Measurements from ENCODE around the gene SETBP1.

SETBP1 gene

DNA sequence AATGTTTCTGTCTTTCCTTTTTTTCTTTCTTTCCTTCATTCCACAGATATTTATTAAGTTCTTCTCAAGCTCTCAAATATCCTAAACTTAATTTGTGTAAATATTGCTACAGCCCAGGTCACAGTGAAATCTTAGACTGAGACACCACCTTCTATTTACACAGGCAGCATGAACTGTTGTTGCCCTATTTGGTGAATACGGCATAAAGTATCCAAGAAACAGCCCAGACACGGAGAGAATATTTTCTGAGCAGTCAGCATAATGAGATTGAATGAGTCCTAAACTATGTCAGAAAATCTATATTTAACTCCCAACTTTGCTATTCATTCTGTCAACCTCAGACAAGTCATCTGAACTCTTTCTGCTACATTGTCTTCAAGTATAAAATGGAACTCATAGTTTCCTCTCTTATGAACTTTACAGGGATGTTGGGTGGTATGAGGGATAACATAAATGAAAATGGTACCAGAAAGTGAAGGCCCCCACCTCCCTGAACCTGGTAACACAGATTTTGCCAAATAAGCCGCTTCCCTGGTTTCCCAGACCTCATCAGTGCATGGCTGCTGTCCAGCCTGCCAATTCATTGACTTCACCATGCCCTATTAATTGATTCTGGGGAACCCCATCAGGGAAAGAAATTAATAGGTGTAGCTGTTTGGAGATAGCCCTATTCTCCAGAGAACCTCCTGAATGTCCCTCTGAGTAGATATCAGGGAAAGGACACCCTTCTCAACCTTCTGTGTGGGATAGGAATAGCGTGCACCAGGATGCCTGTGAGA is 235.9 kb downstream of the SETBP1 start:
- DNase-seq: no peak

DNA sequence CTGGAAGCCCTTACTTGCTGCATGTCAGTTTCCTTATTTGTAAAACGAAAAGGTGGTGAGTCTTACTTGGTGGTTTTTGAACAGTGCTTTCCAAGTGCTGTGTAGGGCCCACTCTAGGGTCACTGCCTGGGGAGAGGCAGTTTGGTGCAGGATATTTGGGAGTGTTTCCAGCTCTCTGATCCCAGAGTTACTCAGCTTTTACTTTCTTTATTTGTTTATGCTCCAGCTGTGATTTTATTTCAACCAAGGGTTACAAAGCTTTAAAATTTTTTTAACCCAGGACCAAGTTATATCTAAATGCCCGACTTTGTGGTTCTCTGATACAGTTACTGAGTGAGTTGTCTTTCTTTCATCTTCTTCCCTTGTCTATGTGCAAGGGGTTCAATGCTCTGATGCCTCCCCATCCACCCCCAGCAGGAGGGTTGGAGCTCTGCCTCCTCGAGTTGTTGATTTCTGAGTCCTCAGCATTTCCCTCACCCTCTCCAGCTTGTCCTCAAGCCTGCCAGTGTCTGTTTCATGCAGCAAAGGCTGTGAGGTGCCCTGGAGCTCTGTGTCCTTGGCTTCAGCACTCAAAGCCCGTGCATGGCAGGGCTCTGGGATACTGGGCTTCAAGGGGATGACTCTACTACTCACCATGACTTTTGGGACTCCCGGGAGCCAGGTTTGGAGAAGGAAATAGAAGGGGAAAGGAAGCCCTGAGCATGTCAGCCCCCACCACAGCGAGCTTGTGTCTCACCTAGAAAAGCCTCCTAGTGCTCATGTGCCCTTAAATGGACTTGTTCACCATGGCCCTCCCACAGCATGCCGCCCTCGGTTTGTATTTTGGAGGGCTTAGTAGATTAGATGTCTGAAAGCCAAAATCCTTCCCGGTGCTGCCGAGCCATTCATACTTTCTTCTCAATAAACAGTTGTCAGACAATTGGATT is 236.8 kb downstream of the SETBP1 start:
- no peak for DNase-seq

DNA sequence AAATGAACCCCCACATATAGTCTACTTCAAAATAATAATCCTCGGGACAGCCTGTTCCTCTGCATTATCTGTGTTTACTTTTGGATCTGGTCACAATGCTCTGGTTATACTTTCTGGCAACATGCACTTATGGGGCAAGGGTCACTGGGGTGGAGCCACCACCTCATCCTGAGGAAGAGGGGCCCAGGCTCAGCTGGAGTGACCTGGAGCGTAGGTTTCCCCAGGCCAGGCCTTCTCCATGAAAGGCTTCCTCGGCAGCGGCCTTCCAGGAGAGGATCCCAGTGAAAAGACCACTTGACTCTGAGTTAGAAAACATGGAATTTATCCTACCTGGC is 237.4 kb downstream of the SETBP1 start:
- DNase-seq: no peak

DNA sequence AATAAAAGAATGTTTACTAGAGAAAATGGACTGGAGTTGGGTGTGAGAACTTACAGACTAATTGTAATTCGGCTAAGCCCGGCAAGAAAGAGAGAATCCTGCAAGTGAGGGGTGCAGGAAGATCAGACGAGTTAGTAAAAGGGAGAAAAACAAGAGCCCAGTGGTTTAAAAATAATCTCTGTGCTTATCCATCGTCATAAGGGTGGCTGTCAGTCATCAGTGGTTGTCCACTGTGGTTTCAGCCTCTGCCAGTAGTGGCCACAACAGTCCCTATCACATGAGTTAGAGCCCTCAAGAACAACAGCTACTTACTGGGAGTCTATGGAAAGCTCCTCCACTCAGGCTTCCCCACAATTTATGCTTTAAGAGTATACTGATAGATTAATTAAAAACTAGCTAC is 239.8 kb downstream of the SETBP1 start:
- DNase-seq: no peak

DNA sequence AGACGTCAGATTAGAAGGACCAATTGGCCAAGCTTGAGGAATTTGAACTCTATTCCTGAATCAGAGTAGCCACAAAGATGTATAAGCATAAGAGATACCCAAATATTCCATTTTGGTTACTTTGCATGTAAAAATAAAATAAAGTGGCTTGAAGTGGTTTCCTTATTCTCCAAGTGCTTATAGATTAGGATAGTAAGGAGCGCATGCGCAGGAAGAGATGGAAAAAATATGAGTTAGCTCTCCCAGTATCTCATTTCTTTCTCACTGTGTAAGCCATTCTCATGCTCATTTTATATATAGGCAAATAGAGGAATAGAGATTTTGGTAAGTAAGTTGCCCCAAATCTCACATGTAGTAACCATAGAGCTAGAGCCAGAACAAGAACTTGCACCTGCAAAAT is 241.3 kb downstream of the SETBP1 start:
- DNase-seq: no peak

DNA sequence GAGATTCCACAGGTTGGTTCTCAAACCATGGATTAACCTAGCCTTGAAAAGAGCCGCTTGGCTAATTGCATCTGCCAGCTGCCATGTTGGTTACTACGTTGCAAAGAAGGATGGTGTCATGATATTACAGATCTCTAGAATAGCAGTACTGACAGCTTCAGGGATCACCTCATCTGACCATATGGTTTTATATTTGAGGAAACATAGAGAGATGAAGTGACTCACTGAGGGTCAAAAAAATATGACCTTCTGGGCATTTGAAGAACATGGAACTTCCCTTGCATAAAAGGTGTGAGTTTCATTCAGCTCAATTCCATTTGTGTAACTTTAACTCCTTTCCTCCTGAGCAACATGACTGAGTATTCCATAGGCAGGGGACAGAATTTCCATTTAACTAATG is 242.3 kb downstream of the SETBP1 start:
- DNase-seq: no peak

DNA sequence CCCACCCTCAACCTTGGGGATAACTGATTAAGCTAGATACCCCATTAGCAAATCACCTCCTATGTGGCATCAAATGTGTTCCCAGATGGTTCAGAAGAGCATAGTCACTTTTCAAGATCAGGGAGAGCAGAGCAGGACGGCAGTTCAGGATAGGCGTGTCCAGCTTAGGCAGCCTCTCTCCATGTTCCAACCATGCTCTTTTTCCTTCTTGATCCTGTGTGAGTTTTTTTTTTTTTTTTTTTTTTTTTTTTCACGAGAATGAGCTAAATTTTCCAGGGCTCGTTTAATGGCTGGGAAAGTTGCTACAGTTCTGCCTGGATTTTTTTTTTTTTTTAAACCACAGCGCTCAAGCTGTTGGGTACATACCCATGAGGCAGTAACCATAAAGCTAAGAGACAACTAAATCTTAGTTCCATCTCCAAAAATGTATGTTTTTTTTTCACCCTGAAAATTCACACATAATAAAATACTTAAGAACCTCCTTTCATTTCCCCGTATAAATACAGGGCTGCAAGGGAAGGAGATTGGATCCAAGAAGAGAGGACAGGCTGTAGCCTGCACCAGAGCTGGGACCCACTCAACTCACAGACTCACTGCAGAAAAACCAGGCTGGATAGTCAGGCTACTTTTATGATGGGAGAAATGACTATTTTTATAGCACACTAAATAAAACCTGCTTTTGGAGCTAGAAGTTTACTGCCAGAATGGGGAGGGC is 244.3 kb downstream of the SETBP1 start:
- no peak for DNase-seq

DNA sequence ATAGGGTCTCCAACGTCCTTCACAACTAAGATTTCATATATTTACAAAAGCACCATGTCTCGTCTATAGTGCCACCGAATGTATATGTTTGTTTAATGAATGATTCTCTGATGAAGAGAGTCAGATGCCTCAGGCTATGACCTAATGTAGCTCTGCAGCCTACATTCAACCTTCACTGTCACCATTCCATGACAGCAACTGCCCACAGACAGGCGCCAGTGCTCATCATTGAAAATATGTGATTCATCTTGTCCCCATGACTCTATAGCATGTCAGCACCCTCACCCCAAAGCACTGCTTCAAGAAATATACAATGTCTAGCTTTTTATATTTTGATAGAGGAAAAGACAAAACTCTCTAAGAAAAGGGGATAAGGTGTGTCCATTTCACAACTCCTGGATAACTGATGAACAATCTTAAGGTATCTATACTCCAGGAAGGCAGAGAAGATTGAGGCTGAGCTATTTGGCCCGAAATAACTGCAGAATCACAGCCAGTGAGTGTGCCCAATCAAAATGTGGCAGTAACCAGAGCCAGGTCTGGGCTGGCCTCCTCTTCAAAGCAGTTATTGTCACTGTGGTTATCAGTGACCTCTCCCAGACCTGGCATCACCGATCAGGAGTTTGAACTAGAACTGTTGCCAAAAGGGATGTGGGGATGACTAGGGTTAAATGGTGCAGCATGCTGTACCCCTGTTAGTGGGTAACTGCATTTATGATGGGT is 246.6 kb downstream of the SETBP1 start:
- no peak for DNase-seq

DNA sequence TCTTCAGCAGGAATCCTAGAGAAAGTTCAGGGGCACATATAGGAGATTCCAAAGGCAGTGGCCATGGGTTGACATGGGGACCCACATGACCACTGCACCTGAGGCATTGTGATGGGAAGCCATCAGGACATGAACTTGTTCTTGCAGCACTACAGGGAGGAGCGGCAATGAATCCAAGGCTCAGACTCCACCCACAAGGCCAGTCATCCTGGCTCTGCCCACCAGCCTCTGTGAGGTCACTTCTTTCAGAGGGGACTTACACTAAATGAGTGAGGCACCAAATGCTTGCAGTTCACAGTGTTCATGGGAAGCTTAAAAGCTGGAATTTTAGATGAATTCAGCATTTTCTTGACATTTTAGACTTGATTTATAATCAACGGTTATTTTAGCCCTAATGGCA is 254.2 kb downstream of the SETBP1 start:
- no peak for DNase-seq

DNA sequence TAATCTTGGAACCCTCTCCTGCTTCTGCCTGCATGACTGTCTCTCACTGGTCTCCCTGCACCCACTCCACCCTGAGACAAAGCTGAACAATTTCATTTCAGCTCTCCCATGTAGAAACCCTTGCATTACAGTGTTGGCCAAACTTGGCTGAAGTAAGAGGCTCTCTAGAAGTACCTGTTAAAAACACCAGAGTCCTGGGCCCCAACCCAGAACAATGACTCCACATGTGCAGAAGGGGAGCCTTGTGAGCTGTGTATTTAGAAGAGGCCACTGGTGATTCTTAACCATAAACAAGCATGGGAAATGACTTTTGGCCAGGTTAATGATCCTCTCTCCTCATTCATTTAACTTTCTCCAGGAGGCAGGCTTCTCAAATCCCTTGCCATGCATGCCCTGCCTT is 254.8 kb downstream of the SETBP1 start:
- no peak for DNase-seq

DNA sequence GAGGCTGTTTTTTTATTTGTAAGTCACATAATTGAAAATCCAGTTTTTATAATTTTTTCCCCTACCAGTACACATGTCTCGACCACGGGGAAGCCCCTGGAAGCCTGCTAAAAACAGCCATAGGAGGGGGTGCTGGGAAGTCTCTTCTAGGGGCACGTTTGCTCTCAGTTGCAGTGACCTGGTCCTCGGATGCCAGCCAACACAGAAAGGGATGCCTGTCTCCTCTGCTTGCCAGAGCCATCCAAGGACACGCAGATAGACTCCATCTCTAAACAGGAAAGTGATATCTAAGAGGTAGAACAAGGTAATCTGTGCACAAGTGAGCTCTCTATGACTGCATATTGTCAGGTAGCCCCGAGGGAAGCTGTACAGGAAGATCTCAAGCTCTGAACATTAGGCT is 255.8 kb downstream of the SETBP1 start:
- DNase-seq: no peak

DNA sequence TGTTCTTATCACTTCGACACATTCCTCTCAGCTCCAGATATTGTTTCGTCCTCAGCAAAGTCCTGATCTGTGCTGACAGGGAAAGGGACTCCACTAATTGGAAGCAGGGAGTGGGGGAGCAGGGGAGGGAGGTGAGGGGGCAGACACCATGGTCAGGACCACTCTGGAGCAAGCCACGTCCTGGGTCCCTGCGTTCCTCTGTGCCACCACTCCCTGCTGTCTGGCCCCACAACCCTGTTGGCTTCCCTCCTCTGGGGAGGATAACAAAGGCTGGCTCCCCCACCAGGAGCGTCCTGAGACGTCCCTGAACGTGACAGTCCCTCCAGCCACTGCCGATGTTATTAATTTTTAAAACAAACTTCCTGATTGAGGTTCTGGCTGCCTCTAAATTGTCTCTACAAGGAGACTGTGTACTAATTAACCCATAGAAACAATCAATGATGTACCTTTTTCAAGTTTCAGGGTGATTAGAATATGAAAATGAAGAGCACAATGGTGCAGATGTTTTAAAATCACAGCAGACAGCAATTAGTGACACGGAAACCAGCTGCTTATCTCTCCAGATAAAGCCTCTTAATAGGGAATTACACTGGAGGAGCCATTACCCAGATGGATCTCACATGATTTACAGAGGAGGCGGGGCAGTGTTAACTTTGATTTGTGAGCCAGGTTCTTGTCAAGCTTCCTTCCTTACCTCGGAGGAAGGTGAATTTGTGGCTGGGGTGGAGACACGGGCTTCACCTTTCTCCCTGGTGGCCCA is 257.5 kb downstream of the SETBP1 start:
- no peak for DNase-seq

DNA sequence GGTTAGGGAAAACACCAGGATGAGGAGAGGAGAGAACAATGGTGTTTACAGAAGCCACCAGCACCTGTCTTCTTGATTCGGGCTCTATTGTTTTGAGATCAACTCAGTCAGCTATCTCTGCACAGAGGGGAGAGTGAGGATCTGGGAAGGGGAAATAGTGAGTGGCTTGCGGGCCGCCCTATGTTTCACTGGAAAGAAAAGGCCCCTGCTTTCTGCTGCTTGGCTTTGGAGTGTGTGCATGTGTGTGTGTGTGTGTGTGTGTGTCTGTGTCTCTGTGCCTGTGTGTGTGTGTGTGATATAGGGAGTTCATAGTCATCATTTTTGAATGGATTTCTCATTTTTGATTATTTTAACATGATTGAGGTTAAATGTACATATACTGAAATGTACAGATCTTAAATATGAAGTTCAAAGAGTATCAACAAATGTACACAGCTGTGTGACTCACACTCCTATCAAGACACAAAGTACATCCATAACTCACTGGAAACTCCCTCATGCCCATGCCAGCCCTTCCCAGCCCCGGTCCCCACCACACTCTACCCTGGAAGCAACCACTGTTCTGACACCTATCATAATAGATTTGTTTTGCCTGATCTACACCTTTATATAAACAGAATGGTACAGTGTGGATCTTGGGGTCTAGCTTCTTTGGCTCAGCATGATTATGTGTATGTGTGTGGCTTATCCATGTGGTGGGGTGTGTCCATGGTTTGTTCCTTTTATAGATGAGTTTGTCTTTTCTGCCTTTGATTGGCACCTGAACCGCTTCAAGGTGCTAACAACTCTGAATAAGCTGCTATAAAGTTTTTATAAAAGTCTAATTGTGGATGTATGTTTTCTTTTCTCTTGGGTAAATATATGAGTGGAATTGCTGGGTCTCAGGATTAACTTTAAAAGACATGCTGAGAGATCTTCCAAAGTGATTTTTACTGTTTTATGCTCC is 258.3 kb downstream of the SETBP1 start:
- no peak for DNase-seq

DNA sequence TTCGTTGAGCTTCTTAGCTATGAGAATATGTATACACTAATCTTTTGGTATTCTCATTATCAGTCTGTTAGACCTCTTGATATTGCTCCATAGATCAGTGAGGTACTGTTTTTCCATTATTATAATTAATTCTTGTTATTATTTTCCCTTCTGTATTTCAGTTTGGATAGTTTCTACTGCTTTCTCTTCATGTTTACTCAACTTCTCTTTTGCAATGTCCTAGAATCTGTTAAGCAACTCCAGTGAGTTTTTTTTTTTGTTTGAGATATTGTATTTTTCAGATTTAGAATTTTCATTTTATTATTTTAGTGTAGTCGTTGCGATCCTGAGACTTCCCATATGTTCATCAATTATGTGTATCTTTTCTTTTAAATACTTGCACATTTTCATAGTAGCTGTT is 260.8 kb downstream of the SETBP1 start:
- no peak for DNase-seq

DNA sequence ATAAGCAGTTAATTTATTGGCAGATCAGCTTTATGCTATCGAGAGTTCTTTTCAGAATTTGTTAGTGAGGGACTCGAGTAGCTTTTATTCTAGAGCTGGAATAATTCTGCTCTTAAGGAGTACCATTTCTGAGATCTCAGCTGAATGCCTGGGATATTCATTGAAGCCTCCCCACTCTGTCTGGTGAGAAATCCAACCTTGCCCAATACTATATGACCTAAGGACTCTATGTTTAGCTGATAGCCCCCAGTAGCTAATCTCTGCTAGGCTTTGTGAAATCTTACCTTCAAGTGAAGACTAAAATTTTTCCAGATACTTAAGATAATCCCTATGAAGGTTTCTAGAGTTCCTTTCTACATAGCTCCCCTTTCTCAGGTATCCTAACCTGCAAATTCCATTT is 261.4 kb downstream of the SETBP1 start:
- no peak for DNase-seq

DNA sequence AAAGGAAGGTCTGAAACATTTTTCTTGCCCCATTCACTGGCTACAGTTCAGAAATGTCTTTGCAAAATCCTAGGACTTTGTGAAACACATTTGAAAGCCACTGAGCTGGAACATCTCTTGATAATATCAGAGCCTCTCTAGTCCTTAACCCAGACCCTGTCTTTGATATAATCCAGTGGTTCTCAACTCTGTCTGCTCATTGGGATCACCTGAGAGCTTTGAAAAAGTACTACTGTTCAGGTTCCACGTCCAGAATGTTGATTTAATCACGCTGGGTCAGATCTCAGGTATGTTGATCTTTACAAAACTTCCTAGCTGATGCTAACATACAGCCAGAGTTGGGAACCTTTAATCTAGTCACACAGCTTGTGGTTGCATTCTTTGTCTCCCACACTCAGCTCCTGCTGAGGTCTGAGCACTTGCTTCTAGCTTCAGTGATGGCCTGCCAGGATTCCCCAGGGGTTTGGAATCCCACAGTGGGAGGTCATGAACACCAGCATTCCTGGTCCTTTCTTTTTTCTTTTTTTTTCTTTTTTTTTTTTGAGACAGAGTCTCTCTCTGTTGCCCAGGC is 262.7 kb downstream of the SETBP1 start:
- DNase-seq: no peak

DNA sequence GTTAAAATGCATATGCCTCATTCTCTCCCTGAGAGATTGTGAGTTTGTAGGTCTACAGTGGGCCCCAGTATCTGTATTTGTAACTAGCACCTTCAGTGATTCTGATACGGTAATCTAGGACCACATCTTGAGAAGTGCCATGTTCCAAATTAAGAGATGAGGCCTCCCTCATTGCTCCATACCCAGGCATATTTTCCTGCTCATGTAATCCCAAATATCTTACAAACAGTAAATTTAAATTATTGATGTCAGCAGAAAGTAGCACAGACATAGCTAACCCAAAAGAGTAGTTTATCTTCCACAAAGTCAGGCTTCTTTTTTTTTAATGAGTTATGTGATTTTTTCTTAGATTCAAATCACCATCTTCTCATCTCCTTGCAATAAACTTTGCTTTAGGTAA is 263.8 kb downstream of the SETBP1 start:
- no peak for DNase-seq

DNA sequence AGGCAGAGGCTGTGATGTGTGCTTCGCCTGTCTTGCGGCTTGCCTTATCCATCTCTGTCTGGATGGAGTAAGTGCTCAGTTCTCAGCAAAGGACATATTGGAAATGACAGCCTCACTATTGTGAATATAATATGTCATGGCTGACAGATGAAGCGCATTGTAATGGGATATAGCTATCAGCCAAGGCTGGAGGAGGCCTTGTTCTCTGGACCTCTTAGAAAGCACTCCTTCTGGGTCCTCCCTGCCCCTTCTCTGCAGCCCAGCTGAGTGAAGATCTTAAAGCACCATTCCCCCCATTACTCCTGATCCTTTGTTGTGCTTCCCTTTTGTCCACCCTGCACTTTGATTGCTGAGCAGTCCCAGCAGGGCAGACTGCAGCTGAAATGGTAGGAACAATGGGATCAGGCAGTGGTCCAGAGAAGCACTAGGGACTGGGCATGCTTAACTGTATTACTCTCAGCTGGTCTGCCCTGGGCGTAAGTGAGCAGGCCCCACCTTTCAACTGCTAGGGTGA is 265.3 kb downstream of the SETBP1 start:
- DNase-seq: no peak

DNA sequence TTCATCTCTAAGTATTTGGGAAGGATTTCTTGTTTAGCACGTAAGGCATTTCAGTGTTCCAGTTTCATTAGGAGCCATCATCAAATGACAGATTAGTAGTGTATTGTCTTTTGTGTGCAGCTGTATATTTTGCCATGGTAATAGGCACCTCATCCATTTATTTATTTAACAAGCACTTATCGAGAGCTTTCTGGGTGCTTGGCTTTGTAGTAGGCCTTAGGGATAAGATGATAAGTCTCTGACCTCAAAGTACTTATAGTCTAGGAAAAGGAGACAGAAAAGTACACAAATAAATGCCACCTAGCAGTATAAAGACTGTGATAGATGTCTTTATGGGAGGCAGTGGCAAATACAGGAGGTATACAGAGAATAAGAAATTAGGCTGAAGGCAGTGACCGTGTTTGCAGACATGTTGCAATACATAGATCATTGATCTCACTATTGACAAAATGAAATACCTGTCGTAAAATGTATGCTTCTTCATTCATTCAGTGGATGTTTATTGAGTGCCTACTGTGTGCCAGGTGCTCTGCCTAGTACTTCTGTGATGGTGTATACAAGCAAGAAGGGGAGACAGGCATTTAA is 265.9 kb downstream of the SETBP1 start:
- no peak for DNase-seq

DNA sequence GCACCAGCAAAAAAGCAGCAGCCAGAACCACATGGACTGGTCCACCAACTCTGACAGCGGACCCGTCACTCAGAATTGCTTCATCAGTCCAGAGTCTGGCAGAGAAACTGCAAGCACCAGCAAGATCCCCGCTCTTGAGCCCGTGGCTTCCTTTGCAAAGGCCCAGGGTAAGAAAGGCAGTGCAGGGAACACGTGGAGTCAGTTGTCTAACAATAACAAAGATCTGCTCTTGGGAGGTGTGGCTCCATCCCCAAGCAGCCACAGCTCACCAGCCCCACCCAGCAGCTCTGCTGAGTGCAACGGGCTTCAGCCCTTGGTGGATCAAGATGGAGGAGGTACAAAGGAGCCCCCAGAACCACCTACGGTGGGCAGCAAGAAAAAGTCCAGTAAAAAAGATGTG is 269.3 kb downstream of the SETBP1 start:
- DNase-seq: no peak
